ENCODE results near the gene ZBTB25.
A peak's percentile ranks its signal among the peaks of the same experiment; 100 is the strongest.
"Not testable (repeated sequence)": the region's sequence is repeated elsewhere in the genome, so short reads cannot be mapped to it uniquely, and the experiment has no call there.

The ZBTB25 gene, protein sequence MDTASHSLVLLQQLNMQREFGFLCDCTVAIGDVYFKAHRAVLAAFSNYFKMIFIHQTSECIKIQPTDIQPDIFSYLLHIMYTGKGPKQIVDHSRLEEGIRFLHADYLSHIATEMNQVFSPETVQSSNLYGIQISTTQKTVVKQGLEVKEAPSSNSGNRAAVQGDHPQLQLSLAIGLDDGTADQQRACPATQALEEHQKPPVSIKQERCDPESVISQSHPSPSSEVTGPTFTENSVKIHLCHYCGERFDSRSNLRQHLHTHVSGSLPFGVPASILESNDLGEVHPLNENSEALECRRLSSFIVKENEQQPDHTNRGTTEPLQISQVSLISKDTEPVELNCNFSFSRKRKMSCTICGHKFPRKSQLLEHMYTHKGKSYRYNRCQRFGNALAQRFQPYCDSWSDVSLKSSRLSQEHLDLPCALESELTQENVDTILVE

DNA sequence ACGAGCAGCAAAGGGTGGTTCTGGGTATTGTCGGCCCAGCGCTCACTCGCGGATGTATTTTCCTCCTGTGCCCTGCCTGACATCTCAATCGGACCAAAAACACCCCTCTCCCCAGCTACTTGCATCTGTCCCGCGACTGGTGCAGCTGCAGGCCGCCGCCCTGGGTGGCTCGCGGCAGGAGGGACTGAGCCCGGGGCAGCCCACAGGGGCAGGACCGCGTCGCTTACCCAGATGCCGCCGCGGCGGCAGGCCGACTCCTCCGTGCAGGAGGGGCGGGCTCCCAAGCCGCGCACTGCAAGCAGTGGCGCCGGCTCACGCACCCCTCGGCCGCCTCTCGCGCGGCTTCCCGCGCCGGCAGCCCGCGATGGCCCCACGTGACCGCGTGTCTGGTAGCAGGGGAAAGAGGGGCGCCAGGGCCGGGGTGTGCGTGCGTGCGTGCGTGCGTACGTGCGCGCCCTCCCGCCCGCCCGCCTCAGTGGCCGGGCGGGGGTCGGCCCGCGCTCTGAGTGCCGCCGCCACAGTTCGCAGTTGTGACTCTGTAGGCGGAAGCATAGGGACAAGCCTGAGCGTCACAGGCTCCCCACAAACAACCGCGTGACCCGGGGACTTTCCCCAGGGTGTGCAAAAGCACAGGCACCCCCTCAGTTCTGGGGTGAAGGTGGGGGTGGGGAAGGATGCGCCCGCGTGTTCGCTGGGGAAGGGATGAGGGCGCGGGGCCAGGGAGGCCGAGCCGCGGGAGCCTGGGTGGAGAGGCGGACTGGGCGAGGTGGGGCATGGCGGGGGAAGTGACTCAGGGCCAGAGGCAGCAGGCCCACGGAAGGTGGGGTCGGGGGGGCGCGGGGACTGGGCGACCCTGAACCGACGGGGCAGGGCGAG is at the start of gene ZBTB25:
ZBTB25 (minus strand) TSS at position 405 of the 876 bp plus-strand sequence. CDS start 13,305 bp downstream, outside the sequence.
- peak; percentile 94 for DNase-seq (ENCODE audit: low spot score)

DNA sequence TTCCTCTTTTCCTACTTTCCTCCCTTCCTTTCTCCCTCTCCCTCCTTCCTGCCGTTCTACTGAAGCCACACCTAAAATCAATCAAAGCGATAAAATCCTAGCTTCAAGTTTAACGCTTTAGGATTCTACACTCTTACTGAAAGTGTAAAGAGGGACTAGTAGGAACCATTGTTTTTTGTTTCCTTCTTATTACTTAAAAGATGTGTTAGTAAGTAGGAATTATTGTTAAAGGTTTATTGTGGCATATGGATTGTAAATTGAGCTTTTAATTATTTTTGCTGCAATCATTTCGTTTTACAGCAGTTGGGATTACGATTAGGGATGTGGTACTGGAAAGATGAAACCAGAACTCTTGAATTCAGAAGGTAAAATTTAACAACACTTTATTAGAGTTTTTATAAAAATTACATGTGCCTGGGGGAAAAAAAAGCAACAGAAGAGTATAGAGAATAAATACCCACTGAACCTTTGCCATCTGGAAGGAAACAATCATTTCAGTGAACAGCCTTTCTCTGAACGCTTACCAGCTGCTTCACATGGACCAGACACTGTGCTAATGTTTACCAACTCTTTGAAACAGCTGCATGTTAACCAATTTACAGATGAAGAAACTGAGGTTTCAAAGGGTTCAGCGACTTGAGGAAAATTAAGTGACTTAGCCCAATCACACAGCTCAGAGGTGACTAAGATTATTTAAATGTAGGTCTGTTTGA is 47.1 kb upstream of the ZBTB25 start:
- no peak for DNase-seq (ENCODE audit: low spot score)

DNA sequence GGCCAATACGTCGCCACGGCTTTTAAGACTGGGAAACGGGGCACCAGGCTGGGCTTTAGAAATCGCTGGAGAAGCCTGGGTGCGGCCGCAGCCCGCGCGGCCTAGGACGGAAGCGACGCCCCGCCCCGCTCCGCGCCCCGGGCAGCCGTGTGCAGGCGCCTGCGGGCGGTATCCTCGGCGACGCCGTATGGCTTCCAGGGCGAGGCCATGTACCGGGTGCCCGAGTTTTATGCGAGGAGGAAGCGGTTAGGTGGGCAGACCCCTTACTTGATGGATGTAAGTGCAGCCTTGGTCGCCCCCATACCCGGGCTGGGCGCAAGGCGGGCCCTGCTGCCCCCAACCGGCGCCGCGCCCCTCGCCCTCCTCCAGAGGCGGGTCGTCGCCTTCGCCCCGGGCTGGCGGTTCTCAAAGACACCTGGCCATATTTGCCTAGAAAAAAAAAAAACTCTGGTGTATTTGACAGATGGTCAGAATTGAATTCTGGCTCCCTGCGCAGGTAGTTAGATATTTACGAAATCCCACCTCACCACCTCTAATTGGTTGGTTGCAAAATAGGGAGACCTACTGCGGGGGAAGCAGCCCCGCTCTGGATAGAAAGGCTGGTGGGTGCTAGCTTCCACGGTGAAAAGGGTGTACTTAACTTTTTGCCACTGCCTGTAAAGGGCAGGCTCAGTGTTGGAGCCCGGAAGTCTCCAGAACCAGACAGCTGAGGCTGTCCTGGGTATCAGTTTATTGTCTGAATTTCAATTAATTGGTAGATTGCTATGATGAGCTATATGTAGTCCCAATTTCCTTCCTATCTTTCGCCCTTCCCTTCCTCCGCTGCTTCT is 46.4 kb upstream of the ZBTB25 start, which contains the start of gene PPP1R36:
PPP1R36 (plus strand) TSS at position 171 of the 830 bp plus-strand sequence; CDS start at position 208, 37 bp downstream.
- DNase-seq (ENCODE audit: low spot score), result peak; percentile 81

DNA sequence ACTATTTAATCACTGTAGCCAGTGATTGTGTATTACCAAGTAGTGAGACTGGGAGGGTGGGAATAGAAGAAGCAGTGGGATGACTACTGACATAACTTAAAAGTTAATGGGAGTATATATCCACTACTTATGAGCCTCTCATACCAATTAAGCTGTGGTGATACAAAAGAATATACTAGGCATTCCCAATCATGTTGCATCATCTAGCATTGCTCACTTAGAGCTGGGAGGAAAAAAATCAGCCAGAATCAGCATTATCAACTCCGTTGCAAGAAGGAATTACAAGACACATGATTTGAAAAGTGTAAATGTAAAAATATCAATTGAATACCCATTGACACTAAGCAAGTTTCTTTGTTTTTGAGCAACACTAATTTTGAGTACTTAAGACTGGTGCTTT is 45.4 kb upstream of the ZBTB25 start:
- DNase-seq (ENCODE audit: low spot score), result no peak

DNA sequence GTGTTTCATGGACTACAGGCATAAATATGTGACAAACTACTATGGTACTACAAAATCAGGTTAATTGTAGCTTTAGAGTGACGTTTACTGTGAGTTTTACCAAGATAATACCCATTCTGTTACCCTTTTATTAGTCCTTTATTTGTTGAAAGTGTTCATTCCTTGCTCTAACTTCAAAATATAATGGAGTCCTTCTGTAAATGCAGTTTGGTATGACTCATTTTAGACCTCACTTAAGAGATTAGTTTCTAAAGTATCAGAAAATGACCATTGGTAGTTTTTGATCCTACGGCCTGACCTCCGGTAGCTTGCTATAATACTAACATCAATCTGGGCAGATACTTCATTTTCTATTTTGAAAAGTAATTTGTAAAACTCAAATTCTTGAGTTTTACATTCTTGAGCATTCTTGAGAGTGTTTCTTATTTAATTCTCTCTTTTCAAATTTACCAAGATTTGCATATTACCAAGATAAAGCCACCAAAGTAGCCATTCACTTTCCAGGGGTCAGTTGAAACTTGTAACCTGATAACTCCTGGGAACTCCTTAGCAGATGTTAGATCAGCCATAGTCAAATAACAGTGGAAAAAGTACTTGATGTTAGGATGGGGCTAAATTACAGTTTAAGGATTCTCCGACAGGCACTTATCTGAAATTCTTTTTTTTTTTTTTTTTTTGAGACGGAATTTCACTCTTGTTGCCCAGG is 41.1 kb upstream of the ZBTB25 start:
- no peak for DNase-seq (ENCODE audit: low spot score)

DNA sequence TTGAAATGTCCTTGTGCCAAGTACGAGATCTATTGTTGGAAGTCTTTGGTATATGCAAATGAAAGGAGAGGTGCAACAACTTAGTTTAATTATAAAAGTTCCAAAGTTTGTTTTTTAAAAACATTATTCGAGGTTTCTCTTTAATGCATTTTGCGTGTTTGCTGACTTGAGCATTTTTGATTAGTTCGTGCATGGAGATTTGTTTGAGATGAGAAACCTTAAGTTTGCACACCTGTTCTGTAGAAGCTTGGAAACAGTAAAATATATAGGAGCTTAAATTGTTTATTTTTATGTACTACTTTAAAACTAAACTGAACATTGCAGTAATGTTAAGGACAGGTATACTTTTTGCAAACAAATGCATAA is 39.2 kb upstream of the ZBTB25 start:
- no peak for DNase-seq (ENCODE audit: low spot score)

DNA sequence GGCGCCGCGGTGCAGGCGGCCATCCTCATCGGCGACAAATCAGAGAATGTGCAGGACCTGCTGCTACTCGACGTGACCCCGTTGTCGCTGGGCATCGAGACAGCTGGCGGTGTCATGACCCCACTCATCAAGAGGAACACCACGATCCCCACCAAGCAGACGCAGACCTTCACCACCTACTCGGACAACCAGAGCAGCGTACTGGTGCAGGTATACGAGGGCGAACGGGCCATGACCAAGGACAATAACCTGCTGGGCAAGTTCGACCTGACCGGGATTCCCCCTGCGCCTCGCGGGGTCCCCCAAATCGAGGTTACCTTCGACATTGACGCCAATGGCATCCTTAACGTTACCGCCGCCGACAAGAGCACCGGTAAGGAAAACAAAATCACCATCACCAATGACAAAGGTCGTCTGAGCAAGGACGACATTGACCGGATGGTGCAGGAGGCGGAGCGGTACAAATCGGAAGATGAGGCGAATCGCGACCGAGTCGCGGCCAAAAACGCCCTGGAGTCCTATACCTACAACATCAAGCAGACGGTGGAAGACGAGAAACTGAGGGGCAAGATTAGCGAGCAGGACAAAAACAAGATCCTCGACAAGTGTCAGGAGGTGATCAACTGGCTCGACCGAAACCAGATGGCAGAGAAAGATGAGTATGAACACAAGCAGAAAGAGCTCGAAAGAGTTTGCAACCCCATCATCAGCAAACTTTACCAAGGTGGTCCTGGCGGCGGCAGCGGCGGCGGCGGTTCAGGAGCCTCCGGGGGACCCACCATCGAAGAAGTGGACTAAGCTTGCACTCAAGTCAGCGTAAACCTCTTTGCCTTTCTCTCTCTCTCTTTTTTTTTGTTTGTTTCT is 38.6 kb upstream of the ZBTB25 start:
- no peak for DNase-seq (ENCODE audit: low spot score)

DNA sequence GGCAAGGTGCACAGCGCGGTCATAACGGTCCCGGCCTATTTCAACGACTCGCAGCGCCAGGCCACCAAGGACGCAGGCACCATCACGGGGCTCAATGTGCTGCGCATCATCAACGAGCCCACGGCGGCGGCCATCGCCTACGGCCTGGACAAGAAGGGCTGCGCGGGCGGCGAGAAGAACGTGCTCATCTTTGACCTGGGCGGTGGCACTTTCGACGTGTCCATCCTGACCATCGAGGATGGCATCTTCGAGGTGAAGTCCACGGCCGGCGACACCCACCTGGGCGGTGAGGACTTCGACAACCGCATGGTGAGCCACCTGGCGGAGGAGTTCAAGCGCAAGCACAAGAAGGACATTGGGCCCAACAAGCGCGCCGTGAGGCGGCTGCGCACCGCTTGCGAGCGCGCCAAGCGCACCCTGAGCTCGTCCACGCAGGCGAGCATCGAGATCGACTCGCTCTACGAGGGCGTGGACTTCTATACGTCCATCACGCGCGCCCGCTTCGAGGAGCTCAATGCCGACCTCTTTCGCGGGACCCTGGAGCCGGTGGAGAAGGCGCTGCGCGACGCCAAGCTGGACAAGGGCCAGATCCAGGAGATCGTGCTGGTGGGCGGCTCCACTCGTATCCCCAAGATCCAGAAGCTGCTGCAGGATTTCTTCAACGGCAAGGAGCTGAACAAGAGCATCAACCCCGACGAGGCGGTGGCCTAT is 37.8 kb upstream of the ZBTB25 start:
- DNase-seq (ENCODE audit: low spot score), result no peak

DNA sequence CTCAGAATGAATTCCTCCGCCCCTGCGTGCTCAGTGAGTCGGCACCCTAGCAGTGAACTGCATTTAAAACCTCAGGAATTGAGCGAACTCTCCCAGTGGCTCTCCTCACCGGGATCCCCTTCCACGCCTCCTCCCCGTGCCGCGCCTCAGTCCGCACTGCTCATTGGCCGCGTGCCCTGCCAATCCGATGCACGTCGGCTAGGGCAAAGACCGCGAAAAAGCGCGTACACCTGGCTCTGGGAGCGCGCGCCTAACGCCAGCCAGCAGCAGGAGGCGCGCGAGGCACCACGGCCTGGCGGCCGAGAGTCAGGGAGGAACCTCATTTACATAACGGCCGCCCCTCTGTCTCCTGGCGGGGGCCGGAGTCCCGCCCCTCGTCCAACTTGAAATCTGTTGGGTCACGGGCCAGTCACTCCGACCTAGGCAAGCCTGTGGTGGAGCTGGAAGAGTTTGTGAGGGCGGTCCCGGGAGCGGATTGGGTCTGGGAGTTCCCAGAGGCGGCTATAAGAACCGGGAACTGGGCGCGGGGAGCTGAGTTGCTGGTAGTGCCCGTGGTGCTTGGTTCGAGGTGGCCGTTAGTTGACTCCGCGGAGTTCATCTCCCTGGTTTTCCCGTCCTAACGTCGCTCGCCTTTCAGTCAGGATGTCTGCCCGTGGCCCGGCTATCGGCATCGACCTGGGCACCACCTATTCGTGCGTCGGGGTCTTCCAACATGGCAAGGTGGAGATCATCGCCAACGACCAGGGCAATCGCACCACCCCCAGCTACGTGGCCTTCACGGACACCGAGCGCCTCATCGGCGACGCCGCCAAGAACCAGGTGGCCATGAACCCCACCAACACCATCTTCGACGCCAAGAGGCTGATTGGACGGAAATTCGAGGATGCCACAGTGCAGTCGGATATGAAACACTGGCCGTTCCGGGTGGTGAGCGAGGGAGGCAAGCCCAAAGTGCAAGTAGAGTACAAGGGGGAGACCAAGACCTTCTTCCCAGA is 36.9 kb upstream of the ZBTB25 start, which contains the start of gene HSPA2:
HSPA2 (plus strand) TSS at position 534 of the 995 bp plus-strand sequence; CDS start at position 643, 109 bp downstream.
- DNase-seq (ENCODE audit: low spot score), result peak; percentile 97

DNA sequence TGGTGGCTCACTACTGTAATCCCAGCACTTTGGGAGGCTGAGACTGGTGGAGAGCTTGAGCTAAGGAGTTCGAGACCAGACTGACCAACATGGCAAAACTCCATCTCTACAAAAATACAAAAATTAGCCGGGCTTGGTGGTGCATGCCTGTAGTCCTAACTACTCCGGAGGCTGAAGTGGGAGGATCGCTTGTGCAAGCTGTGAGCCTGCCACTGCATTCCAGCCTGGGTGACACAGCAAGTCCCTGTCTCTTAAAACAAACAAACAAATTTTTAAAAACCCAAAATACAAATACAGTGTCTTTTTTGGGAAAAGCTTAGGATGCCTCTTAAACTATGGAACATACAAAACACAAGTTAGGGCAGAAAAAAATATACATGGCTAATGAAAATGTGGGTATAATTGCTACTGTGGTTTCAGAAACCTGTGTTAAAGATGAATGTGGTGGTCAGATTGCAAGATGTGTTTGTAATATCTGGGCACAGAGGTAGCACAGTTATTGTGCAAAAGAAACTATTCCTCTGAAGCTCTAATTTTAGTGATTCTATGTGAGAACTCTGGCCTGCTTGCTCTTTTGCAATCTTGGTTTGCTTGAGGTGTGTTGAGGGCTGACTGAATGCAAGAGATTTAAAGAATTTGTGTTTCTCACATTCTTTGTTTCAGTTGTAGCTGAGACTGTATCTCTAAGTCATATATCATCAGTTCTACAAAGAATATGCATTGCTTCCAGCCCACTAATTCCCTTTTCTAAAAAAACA is 33.0 kb upstream of the ZBTB25 start:
- peak; percentile 20 for DNase-seq (ENCODE audit: low spot score)

DNA sequence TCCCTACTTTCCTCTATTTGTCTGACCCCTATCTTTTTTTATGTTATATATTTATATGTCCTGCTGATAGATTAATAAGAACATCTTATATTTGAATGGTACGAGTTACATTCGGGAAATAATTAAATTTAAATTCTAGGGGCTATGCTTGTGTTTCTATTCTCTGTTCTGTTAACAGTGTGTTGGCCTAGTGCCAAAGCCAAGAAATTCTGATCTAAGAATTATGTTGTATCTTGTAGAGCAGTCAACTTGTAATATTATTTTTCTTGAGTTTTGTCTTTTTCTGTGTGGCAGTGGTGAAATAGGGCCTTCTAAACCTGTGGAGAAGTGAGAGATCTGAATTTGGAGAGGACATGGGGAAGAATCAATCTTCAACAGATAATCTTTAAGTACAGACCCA is 27.9 kb upstream of the ZBTB25 start:
- no peak for DNase-seq (ENCODE audit: low spot score)

DNA sequence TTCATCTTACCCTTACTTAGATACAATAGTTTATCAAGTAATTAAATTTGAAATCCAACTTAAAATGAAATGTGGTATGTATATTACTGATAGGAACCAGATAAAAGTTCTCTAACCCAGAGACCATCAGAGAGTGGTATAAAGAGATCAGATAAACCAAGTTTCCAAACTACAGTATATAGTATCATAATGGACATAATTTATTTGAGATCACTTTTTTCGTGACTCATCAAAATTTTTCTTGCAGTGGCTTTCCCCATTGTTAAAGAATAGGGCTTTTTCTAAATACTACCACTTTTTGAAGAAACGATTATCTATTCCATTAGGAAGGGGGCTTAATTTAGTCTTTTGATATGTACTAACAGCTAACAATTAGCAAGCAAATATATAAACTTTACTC is 21.7 kb upstream of the ZBTB25 start:
- DNase-seq (ENCODE audit: low spot score), result no peak

DNA sequence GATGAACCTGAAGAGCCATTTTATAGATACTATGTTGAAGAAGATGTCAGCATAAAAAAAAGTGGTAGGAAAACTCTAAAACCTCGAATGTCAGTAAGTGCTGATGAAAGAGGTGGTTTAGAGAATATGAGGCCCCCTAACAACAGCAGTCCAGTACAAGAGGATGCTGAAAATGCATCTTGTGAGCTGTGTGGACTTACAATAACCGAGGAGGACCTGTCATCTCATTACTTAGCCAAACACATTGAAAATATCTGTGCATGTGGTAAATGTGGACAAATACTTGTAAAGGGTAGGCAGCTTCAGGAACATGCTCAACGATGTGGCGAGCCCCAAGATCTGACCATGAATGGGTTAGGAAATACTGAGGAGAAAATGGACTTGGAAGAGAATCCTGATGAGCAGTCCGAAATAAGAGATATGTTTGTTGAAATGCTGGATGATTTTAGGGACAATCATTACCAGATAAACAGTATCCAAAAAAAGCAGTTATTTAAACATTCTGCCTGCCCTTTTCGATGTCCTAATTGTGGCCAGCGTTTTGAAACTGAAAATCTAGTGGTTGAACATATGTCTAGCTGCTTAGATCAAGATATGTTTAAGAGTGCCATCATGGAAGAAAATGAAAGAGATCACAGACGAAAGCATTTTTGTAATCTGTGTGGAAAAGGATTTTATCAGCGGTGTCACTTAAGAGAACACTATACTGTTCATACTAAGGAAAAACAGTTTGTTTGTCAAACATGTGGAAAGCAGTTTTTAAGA is 19.1 kb upstream of the ZBTB25 start:
- no peak for DNase-seq (ENCODE audit: low spot score)

DNA sequence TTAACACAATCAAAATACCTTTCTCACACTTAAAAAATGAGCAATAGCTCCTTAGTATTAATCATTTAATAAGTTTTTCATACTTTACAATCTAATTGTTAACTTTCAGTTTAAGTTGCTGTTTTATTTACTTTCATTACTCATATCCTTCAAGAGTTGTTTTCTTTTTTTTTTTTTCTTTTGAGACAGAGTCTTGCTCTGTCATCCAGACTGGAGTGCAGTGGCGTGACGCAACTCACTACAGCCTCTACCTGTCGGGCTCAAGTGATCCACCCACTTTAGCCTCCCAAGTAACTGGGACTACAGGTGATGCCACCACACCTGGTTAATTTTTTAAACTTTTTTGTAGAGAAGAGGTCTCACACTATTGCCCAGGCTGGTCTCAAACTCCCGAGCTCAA is 17.1 kb upstream of the ZBTB25 start:
- DNase-seq (ENCODE audit: low spot score), result no peak

DNA sequence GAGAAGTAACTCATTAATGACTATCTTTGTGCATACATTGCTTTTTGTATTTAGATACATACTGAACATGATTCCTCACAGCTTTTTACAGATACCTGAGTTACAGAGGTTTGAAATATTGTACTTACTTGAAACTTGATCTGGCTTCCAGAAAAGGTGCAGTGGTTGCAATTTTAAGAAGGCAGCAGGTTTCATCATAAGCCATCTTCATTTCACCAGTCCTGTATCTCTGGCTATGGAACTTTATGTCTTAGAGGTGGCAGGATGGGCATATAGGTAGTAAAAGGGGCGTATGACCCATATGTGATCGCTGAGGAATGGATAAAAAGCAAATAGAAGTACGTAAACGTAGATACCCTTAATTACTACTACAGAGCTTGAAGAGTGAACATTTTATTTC is 14.6 kb upstream of the ZBTB25 start:
- no peak for DNase-seq (ENCODE audit: low spot score)

DNA sequence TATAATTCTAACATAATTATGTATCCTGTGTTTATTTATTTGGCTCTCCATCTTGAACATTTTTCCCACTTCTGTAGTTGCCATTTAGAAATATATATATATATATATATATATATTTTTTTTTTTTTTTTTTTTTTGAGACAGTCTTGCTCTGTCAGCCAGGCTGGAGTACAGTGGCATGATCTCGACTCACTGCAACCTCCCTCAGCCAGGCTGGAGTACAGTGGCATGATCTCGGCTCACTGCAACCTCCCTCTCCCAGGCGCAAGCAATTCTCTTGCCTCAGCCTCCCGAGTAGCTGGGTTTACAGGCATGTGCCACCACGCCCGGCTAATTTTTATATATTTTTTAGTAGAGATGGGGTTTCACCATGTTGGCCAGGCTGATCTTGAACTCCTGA is 14.0 kb upstream of the ZBTB25 start:
- not testable (repeated sequence) for DNase-seq (ENCODE audit: low spot score)

All from AG20443 (cell line).